22Rv1 (cell line): ENCODE measurements around the gene FANCM.

Experiments used
- ZFX ChIP-seq: fragments of 450-650 bp; IDR thresholded peaks from 2 replicates; pipeline ENCODE4 v1.6.1; 2017; ENCODE audit warnings: antibody characterized with exemption, borderline replicate concordance
- TF ChIP-seq, protein P1 (sequence below): fragments of 450-650 bp; IDR thresholded peaks from 2 replicates; pipeline ENCODE4 v1.5.1; 2017; ENCODE audit warnings: mild to moderate bottlenecking

DNA sequence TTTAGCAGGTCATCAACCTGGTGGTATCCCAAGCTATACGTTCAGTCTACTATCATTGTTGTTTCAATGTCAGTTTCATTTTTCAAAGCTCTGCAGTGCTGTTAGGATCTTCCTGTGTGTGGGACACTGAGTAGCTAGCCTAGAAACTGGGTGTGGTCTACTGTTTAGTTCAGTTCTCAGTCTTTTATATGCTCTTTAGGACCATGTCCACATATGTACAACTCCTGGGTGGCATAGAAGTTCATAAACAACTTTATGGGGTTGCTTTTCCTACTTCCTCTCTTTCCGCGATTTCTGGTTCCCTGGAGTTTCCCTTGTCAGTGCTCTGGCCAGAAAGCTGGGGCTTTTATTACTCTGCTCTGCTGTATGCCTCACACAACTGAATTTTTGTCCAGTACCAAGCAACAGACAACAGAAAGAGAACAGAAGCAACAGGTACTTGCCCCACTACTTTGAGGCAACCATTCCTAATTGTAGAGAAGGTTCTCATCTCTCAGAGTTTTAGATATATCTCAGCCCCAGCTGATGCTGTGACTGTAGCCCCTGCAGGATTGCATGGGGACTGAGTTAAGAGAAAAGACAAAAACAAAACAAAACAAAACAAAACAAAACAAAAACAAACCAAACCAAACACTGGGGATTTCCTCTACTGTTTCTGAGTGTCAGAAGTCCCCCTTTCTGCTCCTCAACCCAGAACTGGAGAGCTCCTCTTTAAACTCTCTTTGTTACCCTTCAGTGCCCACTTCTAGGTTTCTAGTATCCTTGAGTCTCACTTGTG is 86.9 kb downstream of the FANCM start:
- TF ChIP-seq, protein P1, sequence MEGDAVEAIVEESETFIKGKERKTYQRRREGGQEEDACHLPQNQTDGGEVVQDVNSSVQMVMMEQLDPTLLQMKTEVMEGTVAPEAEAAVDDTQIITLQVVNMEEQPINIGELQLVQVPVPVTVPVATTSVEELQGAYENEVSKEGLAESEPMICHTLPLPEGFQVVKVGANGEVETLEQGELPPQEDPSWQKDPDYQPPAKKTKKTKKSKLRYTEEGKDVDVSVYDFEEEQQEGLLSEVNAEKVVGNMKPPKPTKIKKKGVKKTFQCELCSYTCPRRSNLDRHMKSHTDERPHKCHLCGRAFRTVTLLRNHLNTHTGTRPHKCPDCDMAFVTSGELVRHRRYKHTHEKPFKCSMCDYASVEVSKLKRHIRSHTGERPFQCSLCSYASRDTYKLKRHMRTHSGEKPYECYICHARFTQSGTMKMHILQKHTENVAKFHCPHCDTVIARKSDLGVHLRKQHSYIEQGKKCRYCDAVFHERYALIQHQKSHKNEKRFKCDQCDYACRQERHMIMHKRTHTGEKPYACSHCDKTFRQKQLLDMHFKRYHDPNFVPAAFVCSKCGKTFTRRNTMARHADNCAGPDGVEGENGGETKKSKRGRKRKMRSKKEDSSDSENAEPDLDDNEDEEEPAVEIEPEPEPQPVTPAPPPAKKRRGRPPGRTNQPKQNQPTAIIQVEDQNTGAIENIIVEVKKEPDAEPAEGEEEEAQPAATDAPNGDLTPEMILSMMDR: no peak
- no peak for TF ChIP-seq ZFX
